HG03521 (cell line): ENCODE measurements around the gene MACROD2.
"Not testable (repeated sequence)": the region's sequence is repeated elsewhere in the genome, so short reads cannot be mapped to it uniquely, and the experiment has no call there.

Source experiments
- ATAC-seq: cut with Tn5 transposase; IDR thresholded peaks from one replicate; pipeline ENCODE4 v1.9.1; 2021; ENCODE audit warnings: mild to moderate bottlenecking, moderate library complexity; ENCODE audit not compliant: unreplicated experiment

Gene MACROD2

GRCh38 chr20:14960831-14961230 is 965.5 kb downstream of the MACROD2 start:
- no peak for ATAC-seq

GRCh38 chr20:14963262-14963663 is 967.9 kb downstream of the MACROD2 start:
- no peak for ATAC-seq

- ATAC-seq: no peak
Observed at GRCh38 chr20:14966203-14966602, 970.9 kb downstream of the MACROD2 start.

- no peak for ATAC-seq
Observed at GRCh38 chr20:14966808-14967207, 971.5 kb downstream of the MACROD2 start.

- no peak for ATAC-seq
Observed at GRCh38 chr20:14972256-14972655, 976.9 kb downstream of the MACROD2 start.

GRCh38 chr20:14972690-14973089 is 977.4 kb downstream of the MACROD2 start:
- ATAC-seq: no peak

GRCh38 chr20:14979453-14979986 is 984.2 kb downstream of the MACROD2 start:
- ATAC-seq: no peak

- not testable (repeated sequence) for ATAC-seq
Observed at GRCh38 chr20:14981486-14981885, 986.2 kb downstream of the MACROD2 start.

- not testable (repeated sequence) for ATAC-seq
Observed at GRCh38 chr20:14982324-14982723, 987.0 kb downstream of the MACROD2 start.

- ATAC-seq: no peak
Observed at GRCh38 chr20:14984305-14984704, 989.0 kb downstream of the MACROD2 start.

GRCh38 chr20:14984768-14985622 is 989.7 kb downstream of the MACROD2 start:
- ATAC-seq: no peak

- ATAC-seq: no peak
Observed at GRCh38 chr20:14986026-14986655, 990.8 kb downstream of the MACROD2 start.

GRCh38 chr20:14986656-14987055 is 991.3 kb downstream of the MACROD2 start:
- no peak for ATAC-seq

- ATAC-seq: no peak
Observed at GRCh38 chr20:14989535-14990290, 994.4 kb downstream of the MACROD2 start.

GRCh38 chr20:14991023-14991422 is 995.7 kb downstream of the MACROD2 start:
- no peak for ATAC-seq

GRCh38 chr20:14992153-14992552 is 996.8 kb downstream of the MACROD2 start:
- no peak for ATAC-seq

GRCh38 chr20:14992961-14993360 is 997.6 kb downstream of the MACROD2 start:
- no peak for ATAC-seq

- no peak for ATAC-seq
Observed at GRCh38 chr20:14996883-14997672, 1001.8 kb downstream of the MACROD2 start.

GRCh38 chr20:14997791-14998190 is 1002.5 kb downstream of the MACROD2 start:
- no peak for ATAC-seq

- no peak for ATAC-seq
Observed at GRCh38 chr20:15005300-15005986, 1010.1 kb downstream of the MACROD2 start.
